Astrocyte (in vitro differentiated cells and primary cell): Measurements from ENCODE around the gene RPS4Y1. TPM values are rescaled to one million over a fixed set of nuclear protein-coding genes. Genes with fewer than 3 reads are reported as not detected.

Source experiments
- DNase-seq: peaks from one replicate; pipeline ENCODE4 v3.0.0-alpha.2; 2010; ENCODE audit warnings: low read depth
- FAIRE-seq: peaks from 2 replicates; lab custom pipeline; 2011; peaks lifted over from hg19 to GRCh38; lab: Jason Lieb, UNC
- H2AFZ ChIP-seq: 2 replicates; pipeline ENCODE4 v1.6.0; 2012; ENCODE audit warnings: low read depth, low read length, inconsistent platforms
- H3K27ac ChIP-seq: 2 replicates; pipeline ENCODE4 v1.5.1; 2011; ENCODE audit warnings: low read depth, low read length, inconsistent platforms
- H3K27me3 ChIP-seq: 2 replicates; pipeline ENCODE4 v1.6.0; 2011; ENCODE audit warnings: low read length, inconsistent platforms; ENCODE audit not compliant: insufficient read depth
- H3K36me3 ChIP-seq: 2 replicates; pipeline ENCODE4 v1.5.1; 2011; ENCODE audit warnings: low read length, inconsistent platforms; ENCODE audit not compliant: insufficient read depth
- H3K4me1 ChIP-seq: 2 replicates; pipeline ENCODE4 v1.5.1; 2011; ENCODE audit warnings: low read length, inconsistent platforms; ENCODE audit not compliant: insufficient read depth
- H3K4me2 ChIP-seq: 2 replicates; pipeline ENCODE4 v1.6.0; 2012; ENCODE audit warnings: low read length, inconsistent platforms
- H3K4me3 ChIP-seq: 2 replicates; pipeline ENCODE4 v1.5.1; 2011; ENCODE audit warnings: low read depth, mild to moderate bottlenecking, low read length, inconsistent platforms; ENCODE audit not compliant: insufficient read depth
- H3K79me2 ChIP-seq: 2 replicates; pipeline ENCODE4 v1.6.0; 2012; ENCODE audit warnings: mild to moderate bottlenecking, low read length, inconsistent platforms; ENCODE audit not compliant: insufficient read depth
- H3K9ac ChIP-seq: 2 replicates; pipeline ENCODE4 v1.6.0; 2012; ENCODE audit warnings: mild to moderate bottlenecking, low read length, inconsistent platforms
- H3K9me3 ChIP-seq: 2 replicates; pipeline ENCODE4 v1.5.1; 2012; ENCODE audit warnings: low read depth, mild to moderate bottlenecking, low read length, inconsistent platforms; ENCODE audit not compliant: insufficient read depth
- H4K20me1 ChIP-seq: 2 replicates; pipeline ENCODE4 v1.6.0; 2012; ENCODE audit warnings: low read length, inconsistent platforms; ENCODE audit not compliant: insufficient read depth
- H3K27ac Mint-ChIP-seq: one replicate; pipeline ENCODE4 v1.8.0; 2021; ENCODE audit warnings: mild to moderate bottlenecking, mixed read lengths; ENCODE audit not compliant: unreplicated experiment
- H3K27me3 Mint-ChIP-seq: one replicate; pipeline ENCODE4 v1.8.0; 2021; ENCODE audit warnings: low read depth, mixed read lengths; ENCODE audit not compliant: unreplicated experiment
- H3K36me3 Mint-ChIP-seq: one replicate; pipeline ENCODE4 v1.8.0; 2021; ENCODE audit warnings: low read depth, mixed read lengths; ENCODE audit not compliant: unreplicated experiment
- H3K4me1 Mint-ChIP-seq: one replicate; pipeline ENCODE4 v1.8.0; 2021; ENCODE audit warnings: low read depth, mixed read lengths; ENCODE audit not compliant: unreplicated experiment
- H3K4me3 Mint-ChIP-seq: one replicate; pipeline ENCODE4 v1.8.0; 2021; ENCODE audit warnings: mild to moderate bottlenecking, moderate library complexity, mixed read lengths; ENCODE audit not compliant: unreplicated experiment
- H3K9me3 Mint-ChIP-seq: one replicate; pipeline ENCODE4 v1.8.0; 2021; ENCODE audit warnings: mild to moderate bottlenecking, mixed read lengths; ENCODE audit not compliant: unreplicated experiment
- CTCF ChIP-seq: IDR thresholded peaks from 2 replicates; pipeline ENCODE4 v1.5.1; 2011; ENCODE audit warnings: low read depth, mild to moderate bottlenecking, inconsistent platforms, low read length, moderate library complexity; ENCODE audit not compliant: insufficient read depth
- EZH2 ChIP-seq: IDR thresholded peaks from 2 replicates; pipeline ENCODE4 v1.6.1; 2012; ENCODE audit warnings: mild to moderate bottlenecking, low read length, inconsistent platforms; ENCODE audit not compliant: insufficient read depth
- total RNA-seq: library from RNA; stranded (reverse); gene quantifications from 2 replicates; pipeline ENCODE4 v1.2.1, GENCODE V29; 2021

The RPS4Y1 gene
- total RNA-seq, 1 donor from 2014 or later: 255 TPM

GRCh38 chrY:2857068-2857467, 15.7 kb downstream of the RPS4Y1 start:
- H3K9me3 ChIP-seq: no peaks in the 10 kb centered on the region
- no peaks in the 10 kb centered on the region for H3K27me3 Mint-ChIP-seq
- peaks cover 93% of the 10 kb centered on the region for H3K79me2 ChIP-seq
- H3K4me3 Mint-ChIP-seq: no peak overlapping the region
- H3K27me3 ChIP-seq: no peaks in the 10 kb centered on the region
- H2AFZ ChIP-seq: no peak overlapping the region
- FAIRE-seq (no peak), DNase-seq (no peak)
- H3K27ac ChIP-seq: no peak overlapping the region
- H3K4me1 Mint-ChIP-seq: peaks cover 32% of the 10 kb centered on the region
- H3K9ac ChIP-seq: no peak overlapping the region
- TF ChIP-seq CTCF (no peak), EZH2 (no peak)
- H3K4me3 ChIP-seq: no peak overlapping the region
- peak overlapping the region; percentile 66 for H3K4me2 ChIP-seq
- H3K27ac Mint-ChIP-seq: no peak overlapping the region
- H3K36me3 ChIP-seq: peaks cover 27% of the 10 kb centered on the region
- H4K20me1 ChIP-seq: peaks cover 91% of the 10 kb centered on the region
- H3K9me3 Mint-ChIP-seq: no peaks in the 10 kb centered on the region
- peaks cover 33% of the 10 kb centered on the region for H3K4me1 ChIP-seq
- H3K36me3 Mint-ChIP-seq: peaks cover 6% of the 10 kb centered on the region

GRCh38 chrY:2857686-2858085, 16.3 kb downstream of the RPS4Y1 start:
- Histone ChIP-seq H3K9ac (no peak overlapping the region), H3K9me3 (no peaks in the 10 kb centered on the region), H2AFZ (no peak overlapping the region), H3K4me3 (no peak overlapping the region), H3K4me2 (peak overlapping the region; percentile 66), H3K36me3 (peaks cover 28% of the 10 kb centered on the region), H4K20me1 (peaks cover 91% of the 10 kb centered on the region), H3K4me1 (peaks cover 31% of the 10 kb centered on the region), H3K79me2 (peaks cover 93% of the 10 kb centered on the region), H3K27me3 (no peaks in the 10 kb centered on the region), H3K27ac (no peak overlapping the region)
- TF ChIP-seq CTCF: no peak
- TF ChIP-seq EZH2: no peak
- no peaks in the 10 kb centered on the region for H3K27me3 Mint-ChIP-seq
- H3K27ac Mint-ChIP-seq: no peak overlapping the region
- peaks cover 6% of the 10 kb centered on the region for H3K36me3 Mint-ChIP-seq
- peaks cover 32% of the 10 kb centered on the region for H3K4me1 Mint-ChIP-seq
- no peak overlapping the region for H3K4me3 Mint-ChIP-seq
- FAIRE-seq: no peak
- DNase-seq: no peak
- H3K9me3 Mint-ChIP-seq: no peaks in the 10 kb centered on the region

- peaks cover 32% of the 10 kb centered on the region for H3K4me1 Mint-ChIP-seq
- DNase-seq: no peak
- FAIRE-seq: no peak
- H3K9ac ChIP-seq: no peak overlapping the region
- no peaks in the 10 kb centered on the region for H3K9me3 ChIP-seq
- H3K27ac Mint-ChIP-seq: no peak overlapping the region
- H3K27me3 Mint-ChIP-seq: no peaks in the 10 kb centered on the region
- TF ChIP-seq CTCF: no peak
- no peak for TF ChIP-seq EZH2
- H3K27me3 ChIP-seq: no peaks in the 10 kb centered on the region
- H3K79me2 ChIP-seq: peaks cover 94% of the 10 kb centered on the region
- H3K36me3 ChIP-seq: peaks cover 21% of the 10 kb centered on the region
- peaks cover 92% of the 10 kb centered on the region for H4K20me1 ChIP-seq
- no peak overlapping the region for H2AFZ ChIP-seq
- peak overlapping the region; percentile 66 for H3K4me2 ChIP-seq
- no peak overlapping the region for H3K4me3 ChIP-seq
- H3K4me3 Mint-ChIP-seq: no peak overlapping the region
- no peaks in the 10 kb centered on the region for H3K9me3 Mint-ChIP-seq
- H3K27ac ChIP-seq: peak overlapping the region; percentile 9
- peaks cover 31% of the 10 kb centered on the region for H3K4me1 ChIP-seq
- H3K36me3 Mint-ChIP-seq: peaks cover 6% of the 10 kb centered on the region
Measured at GRCh38 chrY:2859782-2860181, 18.4 kb downstream of the RPS4Y1 start.
